Activated CD4-positive, alpha-beta T cell treated with anti-CD3 and anti-CD28 coated beads, Interleukin-2, amount 10 ng/mL, durations not matched to agents 24 days and 14 days (primary cell): ENCODE data around the gene OXSM. TPM values are rescaled to one million over a fixed set of nuclear protein-coding genes. Genes with fewer than 3 reads are reported as not detected.

Experiments used
- DNase-seq: peaks from one replicate; pipeline ENCODE4 v3.0.0; 2022
- H3K27ac Mint-ChIP-seq: one replicate; pipeline ENCODE4 v1.8.0; 2022; ENCODE audit warnings: mild to moderate bottlenecking, mixed read lengths
- H3K27me3 Mint-ChIP-seq: one replicate; pipeline ENCODE4 v1.8.0; 2022; ENCODE audit warnings: mixed read lengths
- H3K36me3 Mint-ChIP-seq: one replicate; pipeline ENCODE4 v1.8.0; 2022; ENCODE audit warnings: low read depth, mild to moderate bottlenecking, mixed read lengths
- H3K4me1 Mint-ChIP-seq: one replicate; pipeline ENCODE4 v1.8.0; 2021; ENCODE audit warnings: mixed read lengths
- H3K4me3 Mint-ChIP-seq: one replicate; pipeline ENCODE4 v1.8.0; 2022; ENCODE audit warnings: mild to moderate bottlenecking, moderate library complexity, mixed read lengths
- H3K9me3 Mint-ChIP-seq: one replicate; pipeline ENCODE4 v1.8.0; 2021; ENCODE audit warnings: mixed read lengths
- intact Hi-C: fragments of 100-400 bp; cut with micrococcal nuclease; formaldehyde crosslinking; loops from one replicate; pipeline ENCODE4 v1.15.1; 2023
- total RNA-seq: library from RNA; stranded (reverse); gene quantifications from 2 replicates; pipeline ENCODE4 v1.2.3, GENCODE V29; 2022

Gene OXSM
- total RNA-seq, 1 donor from 2014 or later: 13.3 TPM

DNA sequence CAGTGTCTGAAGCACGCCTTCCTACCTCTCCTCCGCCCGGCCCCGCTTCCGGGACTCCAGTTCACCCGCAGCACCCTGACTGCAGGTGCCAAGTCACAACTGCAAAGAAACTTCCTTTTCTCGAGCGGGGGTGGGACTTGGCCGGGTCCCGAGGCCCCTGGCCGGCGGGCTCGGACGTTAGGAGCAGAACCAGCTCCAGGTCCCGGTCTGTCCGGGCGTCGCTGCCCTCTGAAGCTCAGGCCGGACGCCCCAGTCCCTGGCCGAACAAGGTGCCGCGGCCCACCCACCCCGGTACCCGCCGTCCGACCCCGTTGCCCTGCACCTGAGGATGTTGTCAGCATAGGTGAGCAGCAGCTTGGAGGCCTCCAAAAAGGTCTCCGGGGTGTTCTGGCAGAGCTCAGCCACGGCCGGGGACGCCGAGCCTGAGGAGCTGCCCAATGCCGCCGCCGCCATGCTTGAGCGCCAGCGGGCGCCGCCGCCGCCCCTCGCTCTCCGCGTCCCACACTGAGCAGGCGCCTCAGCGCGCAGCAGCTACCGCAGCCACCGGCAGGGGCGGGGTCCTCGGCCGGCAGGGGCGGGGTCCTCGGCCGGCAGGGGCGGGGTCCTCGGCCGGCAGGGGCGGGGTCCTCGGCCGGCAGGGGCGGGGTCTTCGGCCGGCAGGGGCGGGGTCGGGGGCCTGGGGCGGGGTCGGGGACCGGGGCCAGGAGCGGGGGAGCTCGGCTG is 6.8 kb upstream of the OXSM start, which contains the start of gene NGLY1:
TSS of gene NGLY1 (minus strand) at position 506 of the 723 bp plus-strand sequence. CDS start at position 453, 53 bp downstream.
- Mint-ChIP-seq H3K27ac (peak within 1 kb of the TSS; percentile 89), H3K36me3 (peaks cover 22% of the 10 kb centered on the region), H3K4me1 (peaks cover 48% of the 10 kb centered on the region), H3K9me3 (no peaks in the 10 kb centered on the region), H3K27me3 (no peaks in the 10 kb centered on the region), H3K4me3 (peak within 1 kb of the TSS; percentile 90)
- intact Hi-C loops: loop anchor here (1.0 to 10.0 kb wide), 4 partner anchors 7 to 1868 kb away; partner anchors contain the start of genes NKIRAS1, OXSM and RPL15
- DNase-seq: peak; percentile 96

DNA sequence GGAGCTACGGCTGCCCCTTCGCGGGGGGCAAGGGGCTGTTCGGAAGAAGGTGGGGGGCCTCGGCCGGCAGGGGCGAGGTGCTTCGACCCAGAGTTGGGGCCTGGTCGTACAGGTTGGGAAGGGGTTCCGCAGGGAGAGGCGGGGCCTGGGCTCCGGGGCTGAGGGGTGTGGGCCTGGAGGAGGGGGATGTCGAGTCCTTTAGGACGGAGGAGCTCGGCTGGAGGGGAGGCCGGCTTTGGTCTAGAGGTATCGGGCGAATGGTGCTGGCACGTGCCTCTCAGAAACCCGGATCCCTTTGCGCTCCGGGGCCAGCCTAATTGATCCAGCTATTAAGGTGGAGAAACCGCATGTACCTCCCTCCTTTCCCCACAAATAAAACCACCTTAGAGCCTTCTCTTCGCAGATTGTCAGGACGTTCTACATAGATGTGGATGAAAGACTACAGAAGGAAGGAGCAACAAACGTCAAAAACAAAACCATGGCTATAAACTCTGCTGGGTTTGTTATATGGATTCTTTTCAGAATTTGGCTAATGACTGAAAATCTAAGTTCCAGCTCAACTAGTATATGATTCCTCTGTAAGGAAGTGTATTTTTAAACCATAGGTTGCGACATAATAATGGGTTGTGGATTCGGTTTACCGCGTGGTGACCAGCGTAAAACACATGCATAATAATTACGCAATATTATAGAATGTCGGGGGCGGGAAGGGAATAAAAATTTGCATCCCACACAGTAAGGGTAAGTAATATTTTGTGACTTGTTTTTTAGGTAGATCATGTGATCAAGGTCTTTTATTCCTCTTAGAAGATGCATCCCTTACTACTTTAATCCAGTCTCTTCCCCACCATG is 6.0 kb upstream of the OXSM start:
- Mint-ChIP-seq H3K4me1 (peaks cover 53% of the 10 kb centered on the region), H3K27me3 (no peaks in the 10 kb centered on the region), H3K27ac (peak overlapping the region; percentile 83), H3K36me3 (peaks cover 14% of the 10 kb centered on the region), H3K4me3 (peak overlapping the region; percentile 83), H3K9me3 (no peaks in the 10 kb centered on the region)
- intact Hi-C loops: loop anchor here (5.0 to 10.0 kb wide), 2 partner anchors 73 to 1869 kb away; partner anchors contain the start of genes NKIRAS1 and RPL15
- no peak for DNase-seq

DNA sequence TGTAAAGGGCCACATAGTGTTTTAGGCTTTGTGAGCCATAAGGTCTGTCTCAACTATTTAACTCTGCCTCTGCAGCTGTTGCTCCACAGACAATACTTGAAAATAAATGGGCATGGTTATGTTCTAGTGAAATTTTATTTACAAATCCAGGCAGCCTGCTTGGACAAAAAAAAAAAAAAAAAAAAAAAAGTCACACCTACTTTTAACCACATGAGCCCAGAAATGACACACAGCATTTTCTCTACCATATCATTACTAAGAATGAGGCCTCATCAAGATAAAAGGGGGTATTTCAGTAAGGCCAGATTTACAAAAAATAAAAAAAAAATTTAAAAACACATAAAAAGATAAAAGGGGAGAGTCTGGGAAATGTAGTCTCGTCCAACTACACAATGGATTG is 4.9 kb upstream of the OXSM start:
- H3K27ac Mint-ChIP-seq: peak overlapping the region; percentile 29

DNA sequence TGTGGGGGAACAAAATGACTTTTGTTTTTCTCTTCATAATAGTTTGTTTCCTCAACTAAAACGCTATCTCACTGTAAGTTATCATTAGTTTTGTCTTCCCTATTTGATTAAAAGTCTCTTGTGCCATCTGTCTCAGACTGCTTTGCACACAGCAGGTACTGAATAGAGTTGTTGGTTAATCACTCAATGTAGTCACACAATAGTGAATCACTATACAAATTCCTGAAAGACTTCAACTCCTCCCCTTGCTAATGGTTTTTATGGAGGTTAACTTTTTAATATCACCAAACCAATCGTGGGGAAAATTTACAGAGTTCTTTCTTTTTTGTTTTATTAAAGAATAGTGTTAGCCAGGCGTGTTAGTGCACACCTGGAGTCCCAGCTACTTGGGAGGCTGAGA is 4.1 kb upstream of the OXSM start:
- H3K27ac Mint-ChIP-seq: peak overlapping the region; percentile 64
- H3K4me3 Mint-ChIP-seq: peak overlapping the region; percentile 0
- peaks cover 2% of the 10 kb centered on the region for H3K27me3 Mint-ChIP-seq
- intact Hi-C loops: loop anchor here (5.0 to 10.0 kb wide), 2 partner anchors 1696 to 1871 kb away; partner anchors contain the start of genes NKIRAS1, RPL15 and SLC4A7
- peaks cover 55% of the 10 kb centered on the region for H3K4me1 Mint-ChIP-seq
- no peaks in the 10 kb centered on the region for H3K9me3 Mint-ChIP-seq
- H3K36me3 Mint-ChIP-seq: peaks cover 14% of the 10 kb centered on the region
- no peak for DNase-seq

More for the DNA sequence above, 4.9 kb upstream of the OXSM start:
- Mint-ChIP-seq H3K27me3 (peaks cover 2% of the 10 kb centered on the region), H3K4me3 (peak overlapping the region; percentile 83), H3K4me1 (peaks cover 58% of the 10 kb centered on the region), H3K9me3 (no peaks in the 10 kb centered on the region), H3K36me3 (peaks cover 15% of the 10 kb centered on the region)
- no peak for DNase-seq
- intact Hi-C loops: loop anchor here (5.0 to 10.0 kb wide), 3 partner anchors 72 to 1870 kb away; partner anchors contain the start of genes NKIRAS1, RPL15 and SLC4A7

DNA sequence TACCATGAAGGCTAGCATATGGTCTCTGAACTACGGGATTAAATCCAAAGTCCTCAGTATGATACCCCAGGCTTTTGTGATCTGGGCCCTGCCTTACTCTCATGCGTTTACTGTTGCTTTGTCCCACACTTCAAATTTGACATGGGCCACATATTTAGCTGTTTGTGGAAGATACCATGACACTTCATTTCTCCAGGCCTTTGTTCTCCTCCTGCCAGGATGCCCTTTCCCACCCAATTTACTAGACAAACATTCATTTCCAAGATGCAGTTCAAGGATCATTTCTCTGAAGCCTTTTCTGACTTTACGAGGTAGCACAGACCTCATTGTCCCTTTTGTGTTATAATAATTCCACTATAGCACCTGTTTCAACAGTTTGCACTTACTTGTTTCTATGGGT is 2.2 kb upstream of the OXSM start:
- Mint-ChIP-seq H3K36me3 (peaks cover 21% of the 10 kb centered on the region), H3K4me1 (peaks cover 56% of the 10 kb centered on the region), H3K27me3 (peaks cover 2% of the 10 kb centered on the region), H3K9me3 (no peaks in the 10 kb centered on the region), H3K27ac (no peak overlapping the region), H3K4me3 (peak overlapping the region; percentile 53)
- DNase-seq: no peak
- intact Hi-C loops: loop anchor here (5.0 to 10.0 kb wide), 2 partner anchors 1695 to 1873 kb away; partner anchors contain the start of genes NKIRAS1, RPL15 and SLC4A7

DNA sequence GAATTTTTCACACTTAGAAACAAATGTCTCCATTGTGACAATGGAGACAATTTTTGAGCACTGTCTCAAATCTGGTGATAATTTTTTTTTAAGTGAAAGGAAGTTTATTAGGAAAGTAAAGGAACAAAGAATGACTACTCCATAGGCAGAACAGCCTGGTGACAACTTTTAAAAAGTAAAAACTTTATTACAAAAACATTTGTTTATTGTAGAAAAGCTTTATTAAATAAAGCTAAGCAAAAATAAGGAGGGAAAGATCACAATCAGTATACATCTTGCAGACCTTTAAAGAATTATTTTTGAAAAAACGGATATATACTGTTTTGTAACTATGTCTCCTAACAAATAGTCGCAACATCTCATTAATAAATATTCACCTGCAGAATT is 688 bp upstream of the OXSM start:
- intact Hi-C loops: loop anchor here (1.0 to 10.0 kb wide), 3 partner anchors 125 to 1874 kb away; partner anchors contain the start of genes NKIRAS1, RPL15, SLC4A7 and TOP2B
- no peak for DNase-seq
- peak overlapping the region; percentile 90 for H3K4me3 Mint-ChIP-seq
- H3K36me3 Mint-ChIP-seq: peaks cover 23% of the 10 kb centered on the region
- peaks cover 57% of the 10 kb centered on the region for H3K4me1 Mint-ChIP-seq
- H3K9me3 Mint-ChIP-seq: no peaks in the 10 kb centered on the region
- peaks cover 2% of the 10 kb centered on the region for H3K27me3 Mint-ChIP-seq
- peak overlapping the region; percentile 99 for H3K27ac Mint-ChIP-seq

DNA sequence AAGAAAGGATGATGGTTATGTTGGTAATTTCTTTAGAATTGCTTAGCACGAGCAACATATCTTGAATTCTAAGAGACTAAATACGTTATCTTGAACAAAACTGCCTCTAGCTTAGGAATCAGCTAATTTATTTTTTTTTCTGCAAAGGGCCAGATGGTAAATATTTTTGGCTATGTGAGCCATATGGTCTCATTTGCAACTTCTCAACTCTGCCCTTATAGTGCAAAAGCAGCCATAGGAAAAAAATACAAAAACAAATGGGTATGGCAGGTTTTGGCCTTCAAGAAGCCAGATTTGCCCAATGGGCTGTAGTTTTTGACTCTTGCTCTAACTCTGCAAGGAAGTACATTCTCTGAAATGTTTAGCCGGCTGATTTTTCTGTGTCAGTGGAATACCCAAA is 11.9 kb downstream of the OXSM start:
- Mint-ChIP-seq H3K4me3 (no peak overlapping the region), H3K36me3 (no peaks in the 10 kb centered on the region), H3K4me1 (no peaks in the 10 kb centered on the region), H3K27ac (no peak overlapping the region), H3K27me3 (peaks cover 9% of the 10 kb centered on the region), H3K9me3 (peaks cover 3% of the 10 kb centered on the region)
- intact Hi-C loops: no loop called here
- DNase-seq: no peak

DNA sequence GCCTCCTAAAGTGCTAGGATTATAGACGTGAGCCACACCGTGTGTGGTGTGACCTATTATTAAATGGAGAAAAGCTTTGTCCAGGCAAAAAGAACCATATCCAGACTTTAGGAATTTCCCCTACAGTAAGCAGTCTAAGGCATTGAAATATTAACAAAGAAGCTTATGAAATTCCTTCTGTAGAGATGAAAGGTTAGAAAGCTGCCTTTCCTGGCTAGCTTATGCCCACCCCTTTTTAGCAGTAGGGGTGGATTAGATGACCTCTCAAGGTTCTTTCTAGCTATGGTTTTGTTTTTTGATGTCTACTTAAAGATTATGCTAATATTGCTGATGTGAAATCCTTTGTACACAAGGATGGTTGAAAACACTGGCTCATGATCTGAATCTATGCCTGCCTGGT is 13.9 kb downstream of the OXSM start:
- Mint-ChIP-seq H3K9me3 (peaks cover 3% of the 10 kb centered on the region), H3K4me1 (no peaks in the 10 kb centered on the region), H3K36me3 (no peaks in the 10 kb centered on the region), H3K27me3 (peaks cover 9% of the 10 kb centered on the region), H3K27ac (no peak overlapping the region), H3K4me3 (no peak overlapping the region)
- intact Hi-C loops: no loop called here
- DNase-seq: no peak

DNA sequence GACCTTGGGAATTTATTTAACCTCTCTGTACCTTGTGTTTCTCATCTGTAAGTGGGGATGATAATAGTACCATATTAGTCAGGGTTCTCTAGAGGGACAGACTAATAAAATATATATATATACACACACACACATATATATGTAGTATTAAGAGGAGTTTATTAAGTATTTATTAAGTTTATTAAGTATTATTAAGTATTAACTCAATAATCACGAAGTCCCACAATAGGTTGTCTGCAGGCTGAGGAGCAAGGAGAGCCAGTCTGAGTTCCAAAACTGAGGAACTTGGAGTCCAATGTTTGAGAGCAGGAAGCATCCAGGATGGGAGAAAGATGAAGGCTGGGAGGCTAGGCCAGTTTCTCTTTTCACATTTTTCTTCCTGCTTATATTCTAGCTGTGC is 14.8 kb downstream of the OXSM start:
- H3K36me3 Mint-ChIP-seq: no peaks in the 10 kb centered on the region
- DNase-seq: no peak
- no peak overlapping the region for H3K27ac Mint-ChIP-seq
- H3K4me1 Mint-ChIP-seq: no peaks in the 10 kb centered on the region
- intact Hi-C loops: no loop called here
- no peak overlapping the region for H3K4me3 Mint-ChIP-seq
- peaks cover 3% of the 10 kb centered on the region for H3K9me3 Mint-ChIP-seq
- peaks cover 9% of the 10 kb centered on the region for H3K27me3 Mint-ChIP-seq

DNA sequence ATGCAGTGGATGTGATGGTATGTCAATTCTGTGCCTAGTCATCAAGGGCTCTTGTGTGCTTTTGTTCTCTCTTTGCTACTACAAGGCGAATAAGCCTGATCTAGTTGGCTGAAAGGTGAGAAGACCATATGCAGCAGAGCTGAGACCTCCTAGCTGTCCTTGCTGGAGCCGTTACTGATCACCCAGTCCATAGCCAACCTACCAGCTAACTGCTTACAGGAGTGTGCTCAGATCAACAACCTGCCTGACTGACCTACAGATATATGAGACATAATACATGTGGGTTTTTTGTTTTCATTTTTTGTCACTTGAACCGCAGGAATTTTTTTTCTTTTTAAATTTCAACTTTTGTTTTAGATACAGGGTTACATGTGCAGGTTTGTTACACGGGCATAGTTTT is 22.8 kb downstream of the OXSM start:
- H3K9me3 Mint-ChIP-seq: no peaks in the 10 kb centered on the region
- no peak for DNase-seq
- H3K36me3 Mint-ChIP-seq: no peaks in the 10 kb centered on the region
- no peak overlapping the region for H3K4me3 Mint-ChIP-seq
- intact Hi-C loops: no loop called here
- no peak overlapping the region for H3K27ac Mint-ChIP-seq
- H3K27me3 Mint-ChIP-seq: peaks cover 7% of the 10 kb centered on the region
- H3K4me1 Mint-ChIP-seq: peaks cover 8% of the 10 kb centered on the region

DNA sequence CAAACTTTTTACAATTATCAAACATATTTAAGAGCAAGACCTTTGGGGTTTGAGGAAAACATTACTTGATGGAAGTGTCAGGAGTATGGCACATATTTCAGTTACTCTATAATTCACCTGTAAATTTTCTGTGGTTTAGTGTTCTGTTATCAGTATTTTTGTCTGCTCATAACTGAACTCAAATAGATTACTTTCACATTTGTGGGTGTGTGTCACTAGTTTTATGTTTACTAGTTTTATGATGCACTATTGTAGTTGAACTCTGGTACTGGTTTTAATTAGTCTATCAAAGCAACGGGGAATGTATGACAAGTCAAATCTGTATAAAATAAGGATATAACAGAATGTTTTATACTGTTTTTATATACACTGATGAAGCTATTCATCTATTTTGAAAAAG is 27.2 kb downstream of the OXSM start:
- Mint-ChIP-seq H3K4me3 (no peak overlapping the region), H3K27ac (no peak overlapping the region), H3K36me3 (no peaks in the 10 kb centered on the region), H3K4me1 (peaks cover 8% of the 10 kb centered on the region), H3K27me3 (no peaks in the 10 kb centered on the region), H3K9me3 (no peaks in the 10 kb centered on the region)
- intact Hi-C loops: loop anchor here (2.0 kb wide), 1 partner anchor 26 kb away; the partner anchor contains the start of gene OXSM
- no peak for DNase-seq

DNA sequence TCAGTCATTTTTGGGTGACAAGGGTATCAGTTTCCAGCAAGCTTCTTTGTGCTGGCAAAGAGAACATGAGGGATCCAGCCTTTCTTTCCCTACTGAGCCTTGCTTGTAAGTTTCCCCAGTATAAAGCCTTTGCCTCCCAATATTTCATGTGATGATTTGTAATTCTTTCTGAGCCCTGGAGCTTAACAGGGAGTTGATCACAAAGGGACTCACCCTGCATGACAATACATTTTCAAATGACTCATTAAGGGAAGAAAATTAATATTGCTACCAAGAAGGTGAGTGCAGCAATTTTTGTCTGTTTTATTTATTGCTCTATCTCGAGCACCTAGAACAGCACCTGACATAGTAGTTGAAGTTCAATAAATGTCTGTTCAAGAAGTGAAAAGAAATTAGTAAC is 27.7 kb downstream of the OXSM start:
- DNase-seq: no peak
- no peaks in the 10 kb centered on the region for H3K36me3 Mint-ChIP-seq
- intact Hi-C loops: loop anchor here (2.0 kb wide), 1 partner anchor 27 kb away; the partner anchor contains the start of gene OXSM
- no peaks in the 10 kb centered on the region for H3K27me3 Mint-ChIP-seq
- H3K4me3 Mint-ChIP-seq: no peak overlapping the region
- H3K9me3 Mint-ChIP-seq: no peaks in the 10 kb centered on the region
- peaks cover 8% of the 10 kb centered on the region for H3K4me1 Mint-ChIP-seq
- H3K27ac Mint-ChIP-seq: no peak overlapping the region

DNA sequence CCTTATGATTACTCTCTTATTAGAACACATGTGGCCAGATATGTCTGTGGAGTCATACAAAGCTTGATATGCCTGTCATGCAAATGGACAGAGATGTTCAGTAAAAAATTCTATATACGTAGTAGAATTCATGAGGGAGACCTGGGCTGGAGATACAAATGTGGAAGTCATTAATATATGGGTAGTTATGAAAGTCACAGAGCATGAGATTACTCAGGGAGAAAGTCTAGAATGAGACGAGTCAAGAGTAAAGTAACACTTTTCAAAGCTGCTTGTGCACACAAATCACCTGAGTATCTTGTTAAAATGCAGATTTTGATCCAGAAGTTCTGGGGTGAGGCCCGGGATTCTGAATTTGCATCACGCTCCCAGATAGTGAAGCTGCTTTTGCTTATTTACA is 28.4 kb downstream of the OXSM start:
- H3K27me3 Mint-ChIP-seq: peaks cover 3% of the 10 kb centered on the region
- H3K36me3 Mint-ChIP-seq: no peaks in the 10 kb centered on the region
- H3K4me3 Mint-ChIP-seq: no peak overlapping the region
- peaks cover 8% of the 10 kb centered on the region for H3K4me1 Mint-ChIP-seq
- no peak overlapping the region for H3K27ac Mint-ChIP-seq
- DNase-seq: no peak
- H3K9me3 Mint-ChIP-seq: peaks cover 4% of the 10 kb centered on the region
- intact Hi-C loops: no loop called here
